Subcutaneous adipose tissue (tissue), 4 donors: ENCODE results near the gene ADAMTS14. TPM values are rescaled to one million over a fixed set of nuclear protein-coding genes. Genes with fewer than 3 reads are reported as not detected.

Source experiments
- total RNA-seq, 4 donors: library from RNA; depleted of rRNA; stranded (reverse); fragments of >200 nt; gene quantifications; one replicate each; pipeline ENCODE4 v1.1.0, GENCODE V29; 2016
- TF ChIP-seq, protein P1 (sequence below): fragments of 450-650 bp; IDR thresholded peaks from one replicate; pipeline ENCODE4 v1.5.1; 2016; ENCODE audit warnings: low read depth, mild to moderate bottlenecking, control low read depth, antibody characterized with exemption, moderate library complexity

ADAMTS14 gene
- total RNA-seq, 4 donors from 2014 or later = not detected

DNA sequence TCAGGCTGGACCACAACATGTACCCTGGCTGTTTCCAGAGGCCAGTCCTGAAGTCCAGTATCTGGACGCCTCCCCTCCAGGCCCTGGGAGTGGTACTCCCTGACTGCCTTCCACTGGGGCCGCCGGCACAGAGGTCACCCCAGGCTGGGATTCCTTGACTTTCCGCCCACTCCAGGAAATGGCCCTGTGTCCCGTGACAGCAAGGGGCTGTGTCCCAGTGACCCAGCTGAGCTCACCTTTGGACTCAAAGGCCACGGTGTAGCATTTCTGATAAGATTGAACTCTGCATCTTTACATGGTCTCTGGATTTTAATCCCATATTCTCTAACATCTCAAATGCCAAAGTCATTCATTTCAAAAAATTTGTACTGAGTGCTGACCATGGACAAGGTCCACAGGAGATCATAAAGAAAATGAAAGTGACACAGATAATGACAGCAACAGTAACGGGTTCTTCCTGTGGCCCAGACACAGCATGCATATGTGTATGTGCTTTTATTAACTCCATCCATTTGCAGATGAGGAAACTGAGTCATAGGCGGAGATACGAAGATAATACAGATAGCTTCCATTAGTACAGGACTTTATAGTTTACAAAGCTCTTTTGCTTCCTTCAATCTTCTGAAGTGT is 5.4 kb downstream of the ADAMTS14 start:
- TF ChIP-seq, protein P1, sequence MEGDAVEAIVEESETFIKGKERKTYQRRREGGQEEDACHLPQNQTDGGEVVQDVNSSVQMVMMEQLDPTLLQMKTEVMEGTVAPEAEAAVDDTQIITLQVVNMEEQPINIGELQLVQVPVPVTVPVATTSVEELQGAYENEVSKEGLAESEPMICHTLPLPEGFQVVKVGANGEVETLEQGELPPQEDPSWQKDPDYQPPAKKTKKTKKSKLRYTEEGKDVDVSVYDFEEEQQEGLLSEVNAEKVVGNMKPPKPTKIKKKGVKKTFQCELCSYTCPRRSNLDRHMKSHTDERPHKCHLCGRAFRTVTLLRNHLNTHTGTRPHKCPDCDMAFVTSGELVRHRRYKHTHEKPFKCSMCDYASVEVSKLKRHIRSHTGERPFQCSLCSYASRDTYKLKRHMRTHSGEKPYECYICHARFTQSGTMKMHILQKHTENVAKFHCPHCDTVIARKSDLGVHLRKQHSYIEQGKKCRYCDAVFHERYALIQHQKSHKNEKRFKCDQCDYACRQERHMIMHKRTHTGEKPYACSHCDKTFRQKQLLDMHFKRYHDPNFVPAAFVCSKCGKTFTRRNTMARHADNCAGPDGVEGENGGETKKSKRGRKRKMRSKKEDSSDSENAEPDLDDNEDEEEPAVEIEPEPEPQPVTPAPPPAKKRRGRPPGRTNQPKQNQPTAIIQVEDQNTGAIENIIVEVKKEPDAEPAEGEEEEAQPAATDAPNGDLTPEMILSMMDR = no peak

DNA sequence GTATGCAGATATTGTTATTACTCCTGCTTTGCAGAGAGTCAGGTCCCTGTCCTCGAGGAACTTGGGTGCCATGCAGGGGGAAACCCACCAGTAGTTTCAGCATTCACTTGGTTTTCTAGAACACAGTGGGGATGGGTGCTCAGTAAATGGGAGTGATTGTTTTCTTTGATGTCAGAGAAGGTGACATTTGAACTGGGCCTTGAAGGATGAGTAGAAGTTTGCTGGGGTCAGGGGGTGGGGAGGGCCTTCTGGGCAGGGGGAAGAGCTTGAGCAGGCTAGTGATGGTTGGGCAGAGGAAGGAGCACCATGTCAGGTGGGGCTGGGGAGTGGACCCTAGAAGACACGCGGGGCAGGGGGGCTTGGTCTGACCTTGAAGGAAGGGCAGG is 5.9 kb downstream of the ADAMTS14 start:
- TF ChIP-seq, protein P1 = no peak

DNA sequence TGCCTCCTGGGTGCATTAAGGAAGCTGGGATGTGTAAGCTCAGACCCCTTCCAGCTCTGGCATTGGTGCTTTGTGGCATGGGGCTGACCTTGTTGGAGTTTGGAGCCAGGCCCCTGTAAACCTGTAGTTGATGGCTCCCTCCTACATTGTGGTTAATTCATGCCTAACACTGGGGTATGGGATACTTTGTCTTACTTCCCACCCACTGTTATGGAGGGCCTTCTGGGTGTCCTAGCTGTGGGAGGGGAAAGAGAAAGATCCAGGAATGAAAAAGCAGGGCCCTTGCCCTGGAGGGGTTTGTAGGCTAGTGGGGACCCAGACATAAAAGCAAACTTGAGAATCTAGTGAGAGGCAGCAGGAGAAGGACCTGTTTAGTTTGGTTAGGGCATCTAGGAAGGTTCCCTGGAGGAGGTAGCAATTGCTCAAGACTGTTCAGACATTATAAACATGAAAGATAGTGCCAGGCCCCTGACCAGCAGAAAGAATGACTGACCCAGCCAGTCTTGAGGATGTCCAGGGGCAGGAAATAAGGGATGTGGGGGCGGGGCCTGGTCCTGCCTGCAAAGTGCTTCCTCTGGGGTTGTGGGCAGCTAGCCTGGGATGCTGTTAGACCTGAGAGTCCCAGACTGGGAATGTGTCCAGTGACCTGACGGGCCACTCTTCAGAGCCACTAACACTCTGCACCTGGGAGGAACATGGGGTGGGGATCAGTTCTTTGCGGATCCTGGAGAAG is 6.6 kb downstream of the ADAMTS14 start:
- TF ChIP-seq, protein P1 = no peak

DNA sequence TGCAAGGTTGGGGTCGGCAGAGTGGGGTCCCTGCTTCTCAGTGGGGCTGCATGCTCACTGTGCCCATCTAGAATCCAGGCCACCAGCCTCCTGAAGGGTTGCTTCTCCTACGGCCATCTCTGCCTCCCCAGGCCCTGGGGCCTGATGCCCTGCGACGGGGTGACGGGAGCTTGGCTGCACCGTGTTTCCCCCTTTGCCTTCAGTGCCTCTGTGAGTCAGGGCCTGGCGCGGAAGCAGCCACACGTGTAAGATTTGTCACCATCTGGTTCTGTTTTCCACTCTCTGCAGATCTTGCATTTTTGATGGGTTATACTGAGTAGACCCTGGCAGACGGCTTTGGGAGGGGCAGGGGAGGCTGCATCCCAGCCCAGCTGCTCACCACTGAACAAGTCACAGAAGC is 7.2 kb downstream of the ADAMTS14 start:
- TF ChIP-seq, protein P1 = no peak

DNA sequence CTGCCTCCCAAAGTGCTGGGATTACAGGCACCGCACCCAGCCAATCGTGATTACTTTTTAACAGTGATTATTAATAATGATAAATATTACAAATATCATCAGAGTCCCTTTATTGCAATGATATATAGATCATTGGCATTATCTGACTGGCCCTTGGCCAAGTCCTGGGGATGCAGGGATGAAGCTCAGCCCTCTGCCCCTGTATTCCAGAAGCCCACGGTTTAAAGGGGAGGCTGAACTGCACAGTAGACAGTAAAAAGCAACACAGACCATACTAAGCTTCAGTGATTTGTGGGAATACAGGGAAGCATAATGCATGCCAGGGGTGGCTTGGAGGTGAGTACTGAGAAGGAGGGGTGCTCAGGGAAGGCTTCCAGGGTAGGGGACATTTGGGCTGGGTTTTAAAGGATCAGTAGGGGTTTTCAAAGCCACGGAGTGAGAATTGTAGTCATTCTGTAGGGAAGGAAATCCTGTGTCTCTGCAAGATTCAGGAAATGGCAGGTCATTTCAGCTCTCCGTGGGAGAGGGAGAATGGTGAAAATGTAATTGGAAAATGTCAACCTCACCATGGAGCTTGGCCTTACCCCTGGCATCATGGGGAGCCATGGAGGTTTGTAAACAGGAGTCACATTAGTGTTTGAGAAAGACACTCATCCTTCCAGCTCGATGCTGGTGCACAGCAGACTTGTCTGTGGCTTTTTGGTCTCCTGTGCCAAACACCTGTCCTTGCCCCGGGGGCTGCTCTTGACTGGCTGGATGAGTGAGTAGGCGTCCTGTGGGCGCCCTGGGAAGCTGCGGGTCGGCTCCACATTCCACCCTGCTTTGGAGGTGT is 8.8 kb downstream of the ADAMTS14 start:
- TF ChIP-seq, protein P1 = no peak

DNA sequence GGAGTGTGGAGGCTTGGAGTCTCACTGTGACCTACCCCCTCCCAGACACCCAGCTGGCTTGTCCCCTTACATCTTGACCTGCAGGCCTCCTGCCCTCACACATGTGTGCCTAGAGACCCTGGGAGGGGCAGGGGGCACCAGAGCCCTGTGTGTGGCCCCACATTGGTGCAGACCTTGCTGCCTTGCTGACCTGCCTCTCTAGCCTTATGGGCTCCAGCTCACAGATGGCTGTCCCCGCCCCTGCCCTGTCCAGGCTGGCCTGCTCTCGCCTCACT is 9.4 kb downstream of the ADAMTS14 start:
- TF ChIP-seq, protein P1 = no peak

DNA sequence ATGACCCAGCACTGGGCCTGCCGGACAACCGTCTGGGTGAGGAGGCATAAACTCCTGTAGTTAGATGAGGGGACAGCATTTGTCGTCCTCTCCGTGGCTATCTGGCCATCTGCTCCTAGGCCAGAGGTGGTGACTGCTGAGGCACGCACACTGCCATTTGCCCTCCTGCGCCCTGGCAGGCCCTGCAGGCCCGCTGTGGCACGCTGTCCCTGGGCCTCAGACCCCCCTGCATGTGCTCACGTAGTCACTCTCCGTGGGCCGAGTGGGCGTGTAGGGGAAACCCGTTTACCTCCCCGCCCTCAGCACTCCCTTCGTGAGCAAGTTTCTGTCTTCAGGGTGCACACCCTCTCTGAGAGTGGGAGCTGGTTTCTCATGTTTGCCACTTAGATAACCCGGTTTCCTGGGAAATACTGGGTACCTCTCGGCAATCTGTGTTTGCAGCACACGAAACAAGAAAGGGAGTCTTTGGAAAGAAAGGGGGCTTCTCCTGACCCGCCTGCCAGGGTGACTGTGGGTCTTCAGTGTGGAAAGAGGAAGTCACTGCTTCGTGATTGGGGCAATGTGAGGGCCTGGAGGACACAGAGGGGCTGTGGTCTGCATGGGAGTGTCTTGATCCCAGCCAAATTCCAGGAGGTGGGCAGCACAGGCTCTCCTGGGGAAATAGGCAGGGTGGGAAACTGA is 10.8 kb downstream of the ADAMTS14 start:
- TF ChIP-seq, protein P1 = no peak
